Endodermal cell (in vitro differentiated cells): Measurements from ENCODE around the gene CARNS1. TPM values are rescaled to one million over a fixed set of nuclear protein-coding genes. Genes with fewer than 3 reads are reported as not detected.
A peak's percentile ranks its signal among the peaks of the same experiment; 100 is the strongest.

ENCODE experiments used
- DNase-seq: peaks from one replicate; pipeline ENCODE4 v3.0.0-alpha.2; 2017
- H3K27ac ChIP-seq: 2 replicates; pipeline ENCODE4 v1.5.1; 2013; ENCODE audit warnings: mild to moderate bottlenecking, low read depth, low read length, moderate library complexity
- H3K27me3 ChIP-seq: 2 replicates; pipeline ENCODE4 v1.6.1; 2013; ENCODE audit warnings: mild to moderate bottlenecking, low read length, moderate library complexity; ENCODE audit not compliant: insufficient read depth, control insufficient read depth, poor library complexity, severe bottlenecking
- H3K36me3 ChIP-seq: 2 replicates; pipeline ENCODE4 v1.7.0; 2013; ENCODE audit warnings: mild to moderate bottlenecking, low read length, moderate library complexity; ENCODE audit not compliant: control insufficient read depth, insufficient read depth
- H3K4me1 ChIP-seq: one replicate; pipeline ENCODE4 v1.7.0; 2013; ENCODE audit warnings: low read length; ENCODE audit not compliant: control insufficient read depth, insufficient read depth
- H3K4me3 ChIP-seq: 2 replicates; pipeline ENCODE4 v1.5.1; 2013; ENCODE audit warnings: mild to moderate bottlenecking, low read length, moderate library complexity
- H3K9ac ChIP-seq: 2 replicates; pipeline ENCODE4 v1.6.1; 2013; ENCODE audit warnings: mild to moderate bottlenecking, low read length, moderate library complexity; ENCODE audit not compliant: poor library complexity, severe bottlenecking; ENCODE audit errors: extremely low read depth
- H3K9me3 ChIP-seq: 2 replicates; pipeline ENCODE4 v1.6.1; 2013; ENCODE audit warnings: mild to moderate bottlenecking, low read length, moderate library complexity; ENCODE audit not compliant: control insufficient read depth
- H3K27ac Mint-ChIP-seq: 2 replicates; pipeline ENCODE4 v1.8.0; 2020; ENCODE audit warnings: mixed read lengths
- H3K27me3 Mint-ChIP-seq: 2 replicates; pipeline ENCODE4 v1.8.0; 2021; ENCODE audit warnings: mild to moderate bottlenecking, mixed read lengths; ENCODE audit not compliant: insufficient read depth
- H3K36me3 Mint-ChIP-seq: 2 replicates; pipeline ENCODE4 v1.8.0; 2020; ENCODE audit warnings: low read depth, mixed read lengths
- H3K4me1 Mint-ChIP-seq: 2 replicates; pipeline ENCODE4 v1.8.0; 2020; ENCODE audit warnings: mixed read lengths
- H3K4me3 Mint-ChIP-seq: 2 replicates; pipeline ENCODE4 v1.8.0; 2020; ENCODE audit warnings: mild to moderate bottlenecking, moderate library complexity, mixed read lengths
- H3K9me3 Mint-ChIP-seq: 2 replicates; pipeline ENCODE4 v1.8.0; 2020; ENCODE audit warnings: mild to moderate bottlenecking, mixed read lengths
- WGBS, 2 experiments: methylation state at CpG; one replicate each; pipeline versions ENCODE4 v1.1.5 to v1.1.7; 2013; ENCODE audit warnings: missing lambda C conversion rate in 2 of 2, mixed read lengths in 1 of 2; ENCODE audit not compliant: insufficient coverage in 1 of 2, insufficient read length in 1 of 2; 5-methylcytosine and 5-hydroxymethylcytosine counted together
- total RNA-seq, 2 donors: library from RNA; stranded (reverse); fragmentation: NEBNext Ultra II Directional in 1 of 2; extraction: Animal tissue kit (Norgen Biotek cat#: 25700) in 1 of 2; gene quantifications; 2 replicates in 1 of 2; 3 replicates in 1 of 2; pipeline ENCODE4 v1.2.1, GENCODE V29; 2021
- TF ChIP-seq, protein P1 (sequence below): fragments of 200-600 bp; sonication (generic); conservative IDR thresholded peaks from 2 replicates; pipeline ENCODE4 v1.5.0; 2021; ENCODE audit warnings: antibody characterized with exemption, mild to moderate bottlenecking

Gene CARNS1
- total RNA-seq, 2 donors from 2014 or later: 1.6 to 2.2 TPM

DNA sequence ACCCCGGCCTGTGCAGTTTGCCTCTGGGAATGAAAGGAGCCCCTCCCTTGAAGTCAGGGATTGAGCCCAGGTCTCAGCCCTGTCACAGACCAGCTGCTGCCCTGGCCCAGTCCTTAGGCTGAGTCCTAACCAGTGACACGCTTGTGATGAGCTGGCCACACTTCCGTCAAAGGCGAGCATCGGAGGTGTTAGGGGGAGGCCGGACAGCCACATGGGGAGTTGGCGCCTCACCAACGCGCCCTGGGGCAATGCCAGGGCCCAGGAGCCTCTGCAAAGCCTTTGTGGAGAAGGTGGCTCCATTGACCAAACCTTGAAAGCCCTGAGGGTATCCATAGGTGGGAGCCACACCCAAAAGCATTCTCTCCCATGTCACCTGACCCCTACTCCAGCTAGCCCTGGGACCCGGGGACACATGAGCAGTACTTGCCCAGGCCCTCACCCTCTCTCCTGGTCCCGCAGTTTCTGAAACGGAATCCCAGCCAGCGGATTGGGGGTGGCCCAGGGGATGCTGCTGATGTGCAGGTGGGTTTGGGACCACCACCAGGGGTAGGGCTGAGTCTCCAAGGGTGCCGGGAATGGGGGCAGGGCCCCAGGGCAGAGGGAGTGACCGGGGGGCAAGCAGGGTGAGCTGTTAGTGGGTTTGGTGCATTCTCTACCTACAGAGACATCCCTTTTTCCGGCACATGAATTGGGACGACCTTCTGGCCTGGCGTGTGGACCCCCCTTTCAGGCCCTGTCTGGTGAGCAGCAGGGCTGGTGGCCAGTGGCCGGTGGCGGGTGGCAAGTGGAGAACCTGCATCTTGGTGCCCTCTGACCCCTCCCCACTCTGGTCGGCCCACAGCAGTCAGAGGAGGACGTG, 18.3 kb downstream of the CARNS1 start:
- Mint-ChIP-seq H3K27ac (no peak overlapping the region), H3K36me3 (peaks cover 25% of the 10 kb centered on the region), H3K4me3 (no peak overlapping the region), H3K27me3 (no peaks in the 10 kb centered on the region), H3K4me1 (peaks cover 3% of the 10 kb centered on the region), H3K9me3 (no peaks in the 10 kb centered on the region)
- Histone ChIP-seq H3K4me3 (no peak overlapping the region), H3K4me1 (no peaks in the 10 kb centered on the region), H3K9ac (no peak overlapping the region), H3K36me3 (peaks cover 40% of the 10 kb centered on the region), H3K27me3 (no peaks in the 10 kb centered on the region), H3K9me3 (no peaks in the 10 kb centered on the region), H3K27ac (no peak overlapping the region)
- no peak for DNase-seq
- TF ChIP-seq, protein P1, sequence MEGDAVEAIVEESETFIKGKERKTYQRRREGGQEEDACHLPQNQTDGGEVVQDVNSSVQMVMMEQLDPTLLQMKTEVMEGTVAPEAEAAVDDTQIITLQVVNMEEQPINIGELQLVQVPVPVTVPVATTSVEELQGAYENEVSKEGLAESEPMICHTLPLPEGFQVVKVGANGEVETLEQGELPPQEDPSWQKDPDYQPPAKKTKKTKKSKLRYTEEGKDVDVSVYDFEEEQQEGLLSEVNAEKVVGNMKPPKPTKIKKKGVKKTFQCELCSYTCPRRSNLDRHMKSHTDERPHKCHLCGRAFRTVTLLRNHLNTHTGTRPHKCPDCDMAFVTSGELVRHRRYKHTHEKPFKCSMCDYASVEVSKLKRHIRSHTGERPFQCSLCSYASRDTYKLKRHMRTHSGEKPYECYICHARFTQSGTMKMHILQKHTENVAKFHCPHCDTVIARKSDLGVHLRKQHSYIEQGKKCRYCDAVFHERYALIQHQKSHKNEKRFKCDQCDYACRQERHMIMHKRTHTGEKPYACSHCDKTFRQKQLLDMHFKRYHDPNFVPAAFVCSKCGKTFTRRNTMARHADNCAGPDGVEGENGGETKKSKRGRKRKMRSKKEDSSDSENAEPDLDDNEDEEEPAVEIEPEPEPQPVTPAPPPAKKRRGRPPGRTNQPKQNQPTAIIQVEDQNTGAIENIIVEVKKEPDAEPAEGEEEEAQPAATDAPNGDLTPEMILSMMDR: no peak
- WGBS, 2 experiments: 95 to 97% methylated on average over 10 to 22 of the region's 22 CpGs

DNA sequence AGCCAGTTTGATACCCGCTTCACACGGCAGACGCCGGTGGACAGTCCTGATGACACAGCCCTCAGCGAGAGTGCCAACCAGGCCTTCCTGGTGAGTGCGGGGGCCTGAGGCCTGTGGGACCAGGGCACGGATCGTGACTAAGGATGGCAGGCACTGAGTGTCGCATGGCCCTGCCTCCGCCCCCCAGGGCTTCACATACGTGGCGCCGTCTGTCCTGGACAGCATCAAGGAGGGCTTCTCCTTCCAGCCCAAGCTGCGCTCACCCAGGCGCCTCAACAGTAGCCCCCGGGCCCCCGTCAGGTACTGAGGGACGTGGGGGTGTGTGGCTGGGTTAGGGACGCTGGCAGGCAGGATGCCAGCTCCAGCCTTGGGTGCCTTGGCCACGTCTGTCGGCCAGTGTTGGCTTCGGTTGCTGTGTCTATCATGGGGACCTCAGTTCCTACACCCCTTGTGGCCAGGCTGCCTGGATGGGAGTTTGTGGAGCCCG, 19.0 kb downstream of the CARNS1 start:
- Histone ChIP-seq H3K4me3 (no peak overlapping the region), H3K9me3 (no peaks in the 10 kb centered on the region), H3K4me1 (no peaks in the 10 kb centered on the region), H3K27me3 (no peaks in the 10 kb centered on the region), H3K36me3 (peaks cover 41% of the 10 kb centered on the region), H3K27ac (no peak overlapping the region), H3K9ac (no peak overlapping the region)
- peaks cover 3% of the 10 kb centered on the region for H3K4me1 Mint-ChIP-seq
- no peaks in the 10 kb centered on the region for H3K9me3 Mint-ChIP-seq
- WGBS, 2 experiments: 94 to 98% methylated on average over 13 to 23 of the region's 23 CpGs
- no peak overlapping the region for H3K27ac Mint-ChIP-seq
- H3K4me3 Mint-ChIP-seq: no peak overlapping the region
- no peak for DNase-seq
- peaks cover 31% of the 10 kb centered on the region for H3K36me3 Mint-ChIP-seq
- TF ChIP-seq, protein P1: no peak
- H3K27me3 Mint-ChIP-seq: no peaks in the 10 kb centered on the region

DNA sequence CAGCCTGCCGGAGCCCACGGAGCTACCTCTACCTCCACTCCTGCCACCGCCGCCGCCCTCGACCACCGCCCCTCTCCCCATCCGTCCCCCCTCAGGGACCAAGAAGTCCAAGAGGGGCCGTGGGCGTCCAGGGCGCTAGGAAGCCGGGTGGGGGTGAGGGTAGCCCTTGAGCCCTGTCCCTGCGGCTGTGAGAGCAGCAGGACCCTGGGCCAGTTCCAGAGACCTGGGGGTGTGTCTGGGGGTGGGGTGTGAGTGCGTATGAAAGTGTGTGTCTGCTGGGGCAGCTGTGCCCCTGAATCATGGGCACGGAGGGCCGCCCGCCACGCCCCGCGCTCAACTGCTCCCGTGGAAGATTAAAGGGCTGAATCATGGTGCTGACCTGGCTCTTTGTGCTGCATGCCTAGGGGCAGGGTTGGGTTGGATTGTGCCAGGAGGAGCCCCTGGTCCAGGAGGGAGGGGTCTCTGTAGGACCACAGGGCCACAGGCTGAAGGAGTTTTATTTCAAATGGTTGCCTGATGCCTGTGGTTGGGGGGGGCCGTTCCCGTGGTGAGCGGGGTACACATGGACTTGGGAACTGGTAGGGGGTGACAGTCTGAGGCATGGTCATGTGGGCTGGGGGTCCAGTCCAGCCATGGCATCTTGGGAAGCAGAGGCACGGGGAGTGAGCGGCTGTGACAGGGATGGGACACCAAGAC, 19.7 kb downstream of the CARNS1 start:
- H3K9ac ChIP-seq: no peak overlapping the region
- no peaks in the 10 kb centered on the region for H3K9me3 Mint-ChIP-seq
- H3K36me3 ChIP-seq: peaks cover 46% of the 10 kb centered on the region
- no peak overlapping the region for H3K27ac ChIP-seq
- no peaks in the 10 kb centered on the region for H3K27me3 ChIP-seq
- 93% methylated on average over 9 to 26 of the region's 26 CpGs for WGBS, 2 experiments
- H3K4me1 ChIP-seq: no peaks in the 10 kb centered on the region
- peak overlapping the region; percentile 64 for H3K27ac Mint-ChIP-seq
- no peaks in the 10 kb centered on the region for H3K9me3 ChIP-seq
- TF ChIP-seq, protein P1: no peak
- peaks cover 3% of the 10 kb centered on the region for H3K4me1 Mint-ChIP-seq
- H3K27me3 Mint-ChIP-seq: no peaks in the 10 kb centered on the region
- DNase-seq: no peak
- no peak overlapping the region for H3K4me3 ChIP-seq
- H3K4me3 Mint-ChIP-seq: no peak overlapping the region
- H3K36me3 Mint-ChIP-seq: peaks cover 36% of the 10 kb centered on the region
